ENCODE results near the gene TUBB3. TPM values are rescaled to one million over a fixed set of nuclear protein-coding genes. Genes with fewer than 3 reads are reported as not detected.

TUBB3 gene
- total and polyA plus RNA-seq, 9 of the 15 experiments (the other 6 are each of a cell fraction or from before 2014, with no cell fraction given): 0.18 to 12.5 (median 5.0) TPM

- no peak for TF ChIP-seq DACH1 (IDR thresholded peaks at IDR 0.05; ENCODE audit: partially characterized antibody)
- TF ChIP-seq PHTF2 (CRISPR knock-in tag; IDR thresholded peaks at IDR 0.05): no peak
- TF ChIP-seq ZNF785 (CRISPR knock-in tag; IDR thresholded peaks at IDR 0.05): no peak
- peak; percentile 64; the same call in 1 of the 2 replicates for TF ChIP-seq E2F3 (CRISPR knock-in tag; IDR thresholded peaks at IDR 0.05)
- no peak for TF ChIP-seq SMC3 (conservative IDR thresholded peaks at IDR 0.05; ENCODE audit: insufficient read depth, low read depth, low read length)
- TF ChIP-seq, protein P1, sequence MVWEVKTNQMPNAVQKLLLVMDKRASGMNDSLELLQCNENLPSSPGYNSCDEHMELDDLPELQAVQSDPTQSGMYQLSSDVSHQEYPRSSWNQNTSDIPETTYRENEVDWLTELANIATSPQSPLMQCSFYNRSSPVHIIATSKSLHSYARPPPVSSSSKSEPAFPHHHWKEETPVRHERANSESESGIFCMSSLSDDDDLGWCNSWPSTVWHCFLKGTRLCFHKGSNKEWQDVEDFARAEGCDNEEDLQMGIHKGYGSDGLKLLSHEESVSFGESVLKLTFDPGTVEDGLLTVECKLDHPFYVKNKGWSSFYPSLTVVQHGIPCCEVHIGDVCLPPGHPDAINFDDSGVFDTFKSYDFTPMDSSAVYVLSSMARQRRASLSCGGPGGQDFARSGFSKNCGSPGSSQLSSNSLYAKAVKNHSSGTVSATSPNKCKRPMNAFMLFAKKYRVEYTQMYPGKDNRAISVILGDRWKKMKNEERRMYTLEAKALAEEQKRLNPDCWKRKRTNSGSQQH (CRISPR knock-in tag; IDR thresholded peaks at IDR 0.05): no peak
- TF ChIP-seq ZFP30 (CRISPR knock-in tag; IDR thresholded peaks at IDR 0.05; ENCODE audit: borderline replicate concordance): no peak
- peak; percentile 97 for TF ChIP-seq TCF7 (IDR thresholded peaks at IDR 0.05; ENCODE audit: borderline replicate concordance)
- no peak for TF ChIP-seq ZEB2 (IDR thresholded peaks at IDR 0.05)
- TF ChIP-seq TBL1XR1 (IDR thresholded peaks at IDR 0.05; ENCODE audit: low read length in 2 of 2): no peak
- TF ChIP-seq, protein P2, sequence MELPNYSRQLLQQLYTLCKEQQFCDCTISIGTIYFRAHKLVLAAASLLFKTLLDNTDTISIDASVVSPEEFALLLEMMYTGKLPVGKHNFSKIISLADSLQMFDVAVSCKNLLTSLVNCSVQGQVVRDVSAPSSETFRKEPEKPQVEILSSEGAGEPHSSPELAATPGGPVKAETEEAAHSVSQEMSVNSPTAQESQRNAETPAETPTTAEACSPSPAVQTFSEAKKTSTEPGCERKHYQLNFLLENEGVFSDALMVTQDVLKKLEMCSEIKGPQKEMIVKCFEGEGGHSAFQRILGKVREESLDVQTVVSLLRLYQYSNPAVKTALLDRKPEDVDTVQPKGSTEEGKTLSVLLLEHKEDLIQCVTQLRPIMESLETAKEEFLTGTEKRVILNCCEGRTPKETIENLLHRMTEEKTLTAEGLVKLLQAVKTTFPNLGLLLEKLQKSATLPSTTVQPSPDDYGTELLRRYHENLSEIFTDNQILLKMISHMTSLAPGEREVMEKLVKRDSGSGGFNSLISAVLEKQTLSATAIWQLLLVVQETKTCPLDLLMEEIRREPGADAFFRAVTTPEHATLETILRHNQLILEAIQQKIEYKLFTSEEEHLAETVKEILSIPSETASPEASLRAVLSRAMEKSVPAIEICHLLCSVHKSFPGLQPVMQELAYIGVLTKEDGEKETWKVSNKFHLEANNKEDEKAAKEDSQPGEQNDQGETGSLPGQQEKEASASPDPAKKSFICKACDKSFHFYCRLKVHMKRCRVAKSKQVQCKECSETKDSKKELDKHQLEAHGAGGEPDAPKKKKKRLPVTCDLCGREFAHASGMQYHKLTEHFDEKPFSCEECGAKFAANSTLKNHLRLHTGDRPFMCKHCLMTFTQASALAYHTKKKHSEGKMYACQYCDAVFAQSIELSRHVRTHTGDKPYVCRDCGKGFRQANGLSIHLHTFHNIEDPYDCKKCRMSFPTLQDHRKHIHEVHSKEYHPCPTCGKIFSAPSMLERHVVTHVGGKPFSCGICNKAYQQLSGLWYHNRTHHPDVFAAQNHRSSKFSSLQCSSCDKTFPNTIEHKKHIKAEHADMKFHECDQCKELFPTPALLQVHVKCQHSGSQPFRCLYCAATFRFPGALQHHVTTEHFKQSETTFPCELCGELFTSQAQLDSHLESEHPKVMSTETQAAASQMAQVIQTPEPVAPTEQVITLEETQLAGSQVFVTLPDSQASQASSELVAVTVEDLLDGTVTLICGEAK (IDR thresholded peaks at IDR 0.05): peak; percentile 44; the same call in 1 of the 2 replicates
- TF ChIP-seq, protein P2 (CRISPR knock-in tag; IDR thresholded peaks at IDR 0.05): no peak
- TF ChIP-seq, protein P3, sequence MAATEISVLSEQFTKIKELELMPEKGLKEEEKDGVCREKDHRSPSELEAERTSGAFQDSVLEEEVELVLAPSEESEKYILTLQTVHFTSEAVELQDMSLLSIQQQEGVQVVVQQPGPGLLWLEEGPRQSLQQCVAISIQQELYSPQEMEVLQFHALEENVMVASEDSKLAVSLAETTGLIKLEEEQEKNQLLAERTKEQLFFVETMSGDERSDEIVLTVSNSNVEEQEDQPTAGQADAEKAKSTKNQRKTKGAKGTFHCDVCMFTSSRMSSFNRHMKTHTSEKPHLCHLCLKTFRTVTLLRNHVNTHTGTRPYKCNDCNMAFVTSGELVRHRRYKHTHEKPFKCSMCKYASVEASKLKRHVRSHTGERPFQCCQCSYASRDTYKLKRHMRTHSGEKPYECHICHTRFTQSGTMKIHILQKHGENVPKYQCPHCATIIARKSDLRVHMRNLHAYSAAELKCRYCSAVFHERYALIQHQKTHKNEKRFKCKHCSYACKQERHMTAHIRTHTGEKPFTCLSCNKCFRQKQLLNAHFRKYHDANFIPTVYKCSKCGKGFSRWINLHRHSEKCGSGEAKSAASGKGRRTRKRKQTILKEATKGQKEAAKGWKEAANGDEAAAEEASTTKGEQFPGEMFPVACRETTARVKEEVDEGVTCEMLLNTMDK (IDR thresholded peaks at IDR 0.05; ENCODE audit: borderline replicate concordance, insufficient read depth, low read depth, low read length, poor library complexity, severe bottlenecking): no peak
- TF ChIP-seq ZC3H8 (IDR thresholded peaks at IDR 0.05): no peak
- no peak for TF ChIP-seq WHSC1 (IDR thresholded peaks at IDR 0.05; ENCODE audit: low read length)
- TF ChIP-seq ZFX (CRISPR knock-in tag; IDR thresholded peaks at IDR 0.05): peak; percentile 87
These were observed 5.2 kb upstream of the TUBB3 start (continued) for GRCh38 chr16:89917773-89918452.

All from K562 (cell line).